SU-DHL-6 (cell line): ENCODE data around the gene RBM4B.

Source experiments
- CTCF ChIP-seq: fragments of 200-600 bp; sonication (generic); IDR thresholded peaks from one replicate; pipeline ENCODE4 v1.5.1; 2017; ENCODE audit warnings: antibody characterized with exemption, mild to moderate bottlenecking, low read length, moderate library complexity; ENCODE audit not compliant: insufficient read depth, poor library complexity, severe bottlenecking
- EZH2phosphoT487 ChIP-seq: fragments of 200-600 bp; sonication (generic), shearing (Covaris generic); conservative IDR thresholded peaks from 2 replicates; pipeline ENCODE4 v1.6.1; 2018; ENCODE audit warnings: mild to moderate bottlenecking, antibody characterized with exemption, low read length, moderate library complexity, mixed read lengths

GRCh38 chr11:66722745-66723651 is 45.3 kb upstream of the RBM4B start:
- TF ChIP-seq CTCF (no peak), EZH2phosphoT487 (no peak)
